ENCODE measurements around the gene PCNX2. TPM values are rescaled to one million over a fixed set of nuclear protein-coding genes. Genes with fewer than 3 reads are reported as not detected.

PCNX2 gene
- total and polyA plus RNA-seq, 2 donors (not counting 3 experiments of a cell fraction or from before 2014, with no cell fraction given): 6.6 to 11.0 TPM

DNA sequence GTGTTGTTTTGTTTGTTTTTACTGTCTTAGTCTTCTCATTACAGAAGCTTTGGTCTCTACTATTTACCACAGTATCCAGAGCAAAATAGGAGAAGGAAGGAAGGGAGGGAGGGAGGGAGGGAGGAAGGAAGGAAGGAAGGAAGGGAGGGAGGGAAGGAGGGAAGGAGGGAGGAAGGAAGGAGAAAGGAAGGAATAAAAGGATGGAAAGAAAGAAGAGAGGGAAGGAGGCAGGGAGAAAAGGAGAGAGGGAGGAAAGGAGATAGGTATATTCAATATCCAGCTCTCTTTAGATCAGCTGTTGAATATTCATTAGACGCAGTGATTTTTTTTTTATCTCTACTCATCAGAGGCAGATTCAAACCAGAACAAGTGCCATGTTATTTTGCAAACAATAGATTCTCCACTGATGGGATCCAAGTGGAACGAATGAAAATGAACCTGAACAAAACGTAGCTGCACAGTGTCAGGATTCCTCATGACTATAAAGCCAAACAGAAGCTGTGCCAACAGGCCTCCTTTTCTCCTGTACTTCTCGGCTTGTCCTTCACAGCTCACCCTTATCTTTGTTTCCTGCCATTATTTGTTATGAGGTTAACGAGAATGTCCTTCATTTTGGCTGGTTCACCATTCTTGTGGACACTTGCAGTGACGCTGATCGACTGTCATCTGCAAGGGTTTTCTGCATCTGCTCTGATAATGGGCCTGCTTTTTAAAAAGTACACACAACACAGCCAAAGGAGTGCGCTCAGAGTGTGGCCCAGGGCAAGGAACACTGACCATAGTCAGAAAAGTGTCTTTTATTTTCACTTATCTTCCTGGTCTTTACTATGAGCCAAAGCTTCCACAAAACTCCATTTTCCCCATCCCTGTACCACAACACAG, 352.9 kb downstream of the PCNX2 start:
- Histone ChIP-seq H3K9ac (replicated peaks; ENCODE audit: extremely low read depth, insufficient read depth, low read length) (no peak overlapping the region), H2AFZ (ENCODE audit: low read depth, low read length) (no peak overlapping the region), H3K4me3 (replicated peaks in 1 of 3; ENCODE audit: insufficient read depth in 1 of 3, low read depth in 1 of 3, low read length in 3 of 3) (no peak overlapping the region), H3K36me3 (ENCODE audit: control insufficient read depth in 2 of 2, extremely low read depth in 1 of 2, insufficient read depth in 2 of 2, low read length in 2 of 2) (no peaks in the 10 kb centered on the region), H3K27ac (ENCODE audit: insufficient read depth, low read depth, low read length) (no peak overlapping the region), H3K27me3 (ENCODE audit: control insufficient read depth in 2 of 2, insufficient read depth in 2 of 2, low read length in 2 of 2) (no peaks in the 10 kb centered on the region), H3K9me3 (replicated peaks; ENCODE audit: control insufficient read depth, insufficient read depth, low read length) (no peaks in the 10 kb centered on the region), H3K9me1 (replicated peaks; ENCODE audit: control insufficient read depth, extremely low read depth, insufficient read depth, low read length) (no peaks in the 10 kb centered on the region), H3K4me2 (ENCODE audit: insufficient read depth, low read length) (no peak overlapping the region), H3K79me2 (ENCODE audit: control insufficient read depth, insufficient read depth, low read length) (no peaks in the 10 kb centered on the region), H4K20me1 (replicated peaks; ENCODE audit: control insufficient read depth, extremely low read depth, insufficient read depth, low read length) (no peaks in the 10 kb centered on the region), H3K4me1 (ENCODE audit: control insufficient read depth, extremely low read depth, insufficient read depth, low read length) (no peaks in the 10 kb centered on the region)
- dilution Hi-C loops (cut with MboI; ENCODE audit: extremely low pct_ligation_motif_present, low sequenced_read_pairs) (no loop called here), intact Hi-C loops (cut with micrococcal nuclease) (no loop called here)
- CTCF ChIA-PET: no interaction called here
- BruUV-seq (replicated peaks): no TSS peak
- FAIRE-seq (no peak), DNase-seq (ENCODE audit: low read depth, low spot score) (no peak)
- no peak for TF ChIP-seq EZH2 (IDR thresholded peaks at IDR 0.05; ENCODE audit: borderline replicate concordance, low read depth, low read length, severe bottlenecking)
- TF ChIP-seq MYC (IDR thresholded peaks at IDR 0.05; ENCODE audit: low read depth, low read length): no peak
- TF ChIP-seq POLR2A (IDR thresholded peaks at IDR 0.05; ENCODE audit: low read depth, low read length): no peak
- TF ChIP-seq FOS (IDR thresholded peaks at IDR 0.05; ENCODE audit: borderline replicate concordance, insufficient read depth, low read length): no peak
- TF ChIP-seq, protein P1, sequence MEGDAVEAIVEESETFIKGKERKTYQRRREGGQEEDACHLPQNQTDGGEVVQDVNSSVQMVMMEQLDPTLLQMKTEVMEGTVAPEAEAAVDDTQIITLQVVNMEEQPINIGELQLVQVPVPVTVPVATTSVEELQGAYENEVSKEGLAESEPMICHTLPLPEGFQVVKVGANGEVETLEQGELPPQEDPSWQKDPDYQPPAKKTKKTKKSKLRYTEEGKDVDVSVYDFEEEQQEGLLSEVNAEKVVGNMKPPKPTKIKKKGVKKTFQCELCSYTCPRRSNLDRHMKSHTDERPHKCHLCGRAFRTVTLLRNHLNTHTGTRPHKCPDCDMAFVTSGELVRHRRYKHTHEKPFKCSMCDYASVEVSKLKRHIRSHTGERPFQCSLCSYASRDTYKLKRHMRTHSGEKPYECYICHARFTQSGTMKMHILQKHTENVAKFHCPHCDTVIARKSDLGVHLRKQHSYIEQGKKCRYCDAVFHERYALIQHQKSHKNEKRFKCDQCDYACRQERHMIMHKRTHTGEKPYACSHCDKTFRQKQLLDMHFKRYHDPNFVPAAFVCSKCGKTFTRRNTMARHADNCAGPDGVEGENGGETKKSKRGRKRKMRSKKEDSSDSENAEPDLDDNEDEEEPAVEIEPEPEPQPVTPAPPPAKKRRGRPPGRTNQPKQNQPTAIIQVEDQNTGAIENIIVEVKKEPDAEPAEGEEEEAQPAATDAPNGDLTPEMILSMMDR (IDR thresholded peaks at IDR 0.05; ENCODE audit: extremely low read depth in 1 of 2, insufficient read depth in 1 of 2, low read depth in 1 of 2, low read length in 2 of 2): no peak
- TF ChIP-seq GATA2 (IDR thresholded peaks at IDR 0.05; ENCODE audit: insufficient read depth, insufficient read length, low read depth, low read length): no peak
- POLR2A ChIA-PET: no interaction called here
